GM12872 (cell line): ENCODE results near the gene NEUROD4.

Experiments
- CTCF ChIP-seq: IDR thresholded peaks from 3 replicates; pipeline ENCODE4 v1.5.1; 2011; ENCODE audit warnings: low read depth, mild to moderate bottlenecking, low read length, moderate library complexity; ENCODE audit not compliant: insufficient read depth

Gene NEUROD4

GRCh38 chr12:55019784-55020183 lies at the start of gene NEUROD4:
Gene NEUROD4 (plus strand): TSS chr12:55019974. CDS start chr12:55026440, 6,466 bp downstream.
- TF ChIP-seq CTCF = no peak

GRCh38 chr12:54970741-54971140 lies 49.0 kb upstream of the NEUROD4 start:
- no peak for TF ChIP-seq CTCF

- TF ChIP-seq CTCF = no peak
Observed at GRCh38 chr12:54973556-54973955, 46.2 kb upstream of the NEUROD4 start.

- no peak for TF ChIP-seq CTCF
Observed at GRCh38 chr12:54974279-54974678, 45.5 kb upstream of the NEUROD4 start.

- no peak for TF ChIP-seq CTCF
Observed at GRCh38 chr12:54975272-54975671, 44.5 kb upstream of the NEUROD4 start.

GRCh38 chr12:54975875-54976274 lies 43.9 kb upstream of the NEUROD4 start:
- TF ChIP-seq CTCF = no peak

- no peak for TF ChIP-seq CTCF
Observed at GRCh38 chr12:54977155-54977554, 42.6 kb upstream of the NEUROD4 start.

GRCh38 chr12:54977857-54978256 lies 41.9 kb upstream of the NEUROD4 start:
- TF ChIP-seq CTCF = no peak
